ENCODE data around the gene HSPB8. TPM values are rescaled to one million over a fixed set of nuclear protein-coding genes. Genes with fewer than 3 reads are reported as not detected.

The HSPB8 gene
- total and polyA plus RNA-seq, 2 of the 4 experiments (the other 2 are of a cell fraction): 12.9 to 25.8 TPM

DNA sequence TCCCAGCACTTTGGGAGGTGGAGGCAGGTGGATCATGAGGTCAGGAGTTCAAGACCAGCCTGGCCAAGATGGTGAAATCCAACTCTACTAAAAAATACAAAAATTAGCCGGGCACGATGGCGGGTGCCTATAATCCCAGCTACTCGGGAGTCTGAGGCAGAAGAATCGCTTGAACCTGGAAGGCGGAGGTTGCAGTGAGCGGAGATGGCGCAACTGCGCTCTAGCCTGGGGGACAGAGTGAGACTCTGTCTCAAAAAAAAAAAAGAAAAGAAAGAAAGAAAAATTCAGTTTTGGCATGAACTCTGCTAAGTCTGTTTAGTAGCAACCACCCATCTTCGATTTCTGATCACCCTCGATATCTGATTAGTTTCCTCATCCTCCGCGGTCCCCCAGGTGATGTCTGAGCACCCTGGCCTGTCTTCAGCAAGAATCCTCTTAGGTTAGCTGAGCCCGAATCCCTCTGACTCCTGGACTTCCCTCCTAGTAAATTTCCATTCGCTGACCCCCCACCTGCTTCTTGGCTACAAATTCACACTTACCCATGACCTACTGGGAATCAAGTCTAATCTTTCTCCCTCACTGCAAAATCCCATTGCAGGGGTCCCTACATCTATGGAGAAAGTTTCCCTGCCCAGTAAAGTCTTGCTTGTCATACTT, 879 bp upstream of the HSPB8 start:
- no TSS peak for BruUV-seq (replicated peaks)
- CTCF ChIA-PET: interaction anchor here (1.7 kb wide), 1 partner anchor 11 kb away, joined by 3 read pairs; no protein-coding TSS in a partner anchor
- no peak overlapping the region for H4K5ac ChIP-seq (ENCODE audit: low read depth, low read length)
- H4K91ac ChIP-seq (ENCODE audit: insufficient read depth, low read depth, low read length): no peak overlapping the region
- peaks cover 19 to 21% of the 10 kb centered on the region in 2 experiments for H3K79me1 ChIP-seq (ENCODE audit: low read depth in 1 of 2, low read length in 2 of 2)
- H3K18ac ChIP-seq (ENCODE audit: low read depth, low read length): no peak overlapping the region
- WGBS, 2 experiments (ENCODE audit: extremely low coverage in 2 of 2, insufficient read length in 1 of 2): no CpG with 5 or more reads among the region's 15 CpGs
- in situ Hi-C loops (cut with MboI; ENCODE audit: low sequenced_read_pairs): loop anchor here (25.0 kb wide), 1 partner anchor 766 kb away; no protein-coding TSS in a partner anchor
- peaks cover 2% of the 10 kb centered on the region; the same call in 1 of the 2 replicates for H3K27me3 ChIP-seq (ENCODE audit: control insufficient read depth, insufficient read depth, low read length)
- H3K23ac ChIP-seq (ENCODE audit: low read depth, low read length): no peak overlapping the region
- no peaks in the 10 kb centered on the region for H4K20me1 ChIP-seq (ENCODE audit: insufficient read depth, low read length)
- H3K4me3 ChIP-seq (ENCODE audit: insufficient read depth, low read depth, low read length): no peak overlapping the region
- H3K56ac ChIP-seq (ENCODE audit: extremely low read depth, insufficient read depth, low read length): no peak overlapping the region
- no peak overlapping the region for H3K9ac ChIP-seq (ENCODE audit: low read depth, low read length)
- ATAC-seq (ENCODE audit: low read depth) (no peak), DNase-seq (no peak)
- H2BK120ac ChIP-seq (ENCODE audit: low read depth, low read length): peak overlapping the region; percentile 11; the same call in 1 of the 2 replicates
- H3K14ac ChIP-seq (replicated peaks; ENCODE audit: low read depth, low read length): no peak overlapping the region
- no peak overlapping the region for H2BK15ac ChIP-seq (ENCODE audit: low read depth, low read length)
- no peaks in the 10 kb centered on the region for H3K9me3 ChIP-seq (ENCODE audit: control insufficient read depth, insufficient read depth, low read length)
- H2AFZ ChIP-seq (replicated peaks; ENCODE audit: low read length, poor library complexity): no peak overlapping the region
- intact Hi-C loops (cut with micrococcal nuclease): loop anchor here (10.0 kb wide), 1 partner anchor 773 kb away; no protein-coding TSS in a partner anchor
- POLR2A ChIA-PET (ENCODE audit: unreplicated experiment): no interaction called here
- H3K4me1 ChIP-seq (ENCODE audit: control insufficient read depth, insufficient read depth, low read length): peaks cover 11% of the 10 kb centered on the region
- no peak overlapping the region for H3K27ac ChIP-seq (ENCODE audit: insufficient read depth, low read length)
- no peak overlapping the region for H3K4me2 ChIP-seq (ENCODE audit: low read depth, low read length)
- no peak overlapping the region for H4K8ac ChIP-seq (ENCODE audit: low read depth in 2 of 2, low read length in 2 of 2)
- no peak overlapping the region for H2AK9ac ChIP-seq (replicated peaks; ENCODE audit: low read depth, low read length, poor library complexity)
- H2BK20ac ChIP-seq (ENCODE audit: low read depth, low read length): 0 out of 2 replicates have a peak overlapping the region, but pooled peaks have one; percentile 12
- no peak overlapping the region for H2BK5ac ChIP-seq (ENCODE audit: low read depth, low read length, poor library complexity, severe bottlenecking)
- H3K4ac ChIP-seq (ENCODE audit: low read depth, low read length): peak overlapping the region; percentile 17; the same call in 1 of the 2 replicates
- peak overlapping the region; percentile 19; the same call in 1 of the 2 replicates for H2AK5ac ChIP-seq (ENCODE audit: low read depth, low read length)
- no peaks in the 10 kb centered on the region; the same call in 1 of the 2 replicates for H3K9me1 ChIP-seq (ENCODE audit: insufficient read depth, low read length)
- dilution Hi-C loops (cut with HindIII; ENCODE audit: low sequenced_read_pairs, unreplicated experiment): no loop called here
- no peaks in the 10 kb centered on the region for H3K36me3 ChIP-seq (ENCODE audit: control insufficient read depth, insufficient read depth, low read length)
- no peak for TF ChIP-seq MAFK (IDR thresholded peaks at IDR 0.05; ENCODE audit: low read depth, low read length)
- no peak for TF ChIP-seq RCOR1 (IDR thresholded peaks at IDR 0.05; ENCODE audit: insufficient replicate concordance, low read length)
- no peak for TF ChIP-seq NFE2L2 (IDR thresholded peaks at IDR 0.05; ENCODE audit: low read depth, low read length)
- no peak for TF ChIP-seq MXI1 (IDR thresholded peaks at IDR 0.05; ENCODE audit: borderline replicate concordance, low read depth, low read length)
- no peak for TF ChIP-seq FOS (IDR thresholded peaks at IDR 0.05; ENCODE audit: low read depth, low read length)
- TF ChIP-seq, protein P1, sequence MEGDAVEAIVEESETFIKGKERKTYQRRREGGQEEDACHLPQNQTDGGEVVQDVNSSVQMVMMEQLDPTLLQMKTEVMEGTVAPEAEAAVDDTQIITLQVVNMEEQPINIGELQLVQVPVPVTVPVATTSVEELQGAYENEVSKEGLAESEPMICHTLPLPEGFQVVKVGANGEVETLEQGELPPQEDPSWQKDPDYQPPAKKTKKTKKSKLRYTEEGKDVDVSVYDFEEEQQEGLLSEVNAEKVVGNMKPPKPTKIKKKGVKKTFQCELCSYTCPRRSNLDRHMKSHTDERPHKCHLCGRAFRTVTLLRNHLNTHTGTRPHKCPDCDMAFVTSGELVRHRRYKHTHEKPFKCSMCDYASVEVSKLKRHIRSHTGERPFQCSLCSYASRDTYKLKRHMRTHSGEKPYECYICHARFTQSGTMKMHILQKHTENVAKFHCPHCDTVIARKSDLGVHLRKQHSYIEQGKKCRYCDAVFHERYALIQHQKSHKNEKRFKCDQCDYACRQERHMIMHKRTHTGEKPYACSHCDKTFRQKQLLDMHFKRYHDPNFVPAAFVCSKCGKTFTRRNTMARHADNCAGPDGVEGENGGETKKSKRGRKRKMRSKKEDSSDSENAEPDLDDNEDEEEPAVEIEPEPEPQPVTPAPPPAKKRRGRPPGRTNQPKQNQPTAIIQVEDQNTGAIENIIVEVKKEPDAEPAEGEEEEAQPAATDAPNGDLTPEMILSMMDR (conservative IDR thresholded peaks at IDR 0.05; ENCODE audit: low read depth, low read length): no peak
- TF ChIP-seq, protein P2, sequence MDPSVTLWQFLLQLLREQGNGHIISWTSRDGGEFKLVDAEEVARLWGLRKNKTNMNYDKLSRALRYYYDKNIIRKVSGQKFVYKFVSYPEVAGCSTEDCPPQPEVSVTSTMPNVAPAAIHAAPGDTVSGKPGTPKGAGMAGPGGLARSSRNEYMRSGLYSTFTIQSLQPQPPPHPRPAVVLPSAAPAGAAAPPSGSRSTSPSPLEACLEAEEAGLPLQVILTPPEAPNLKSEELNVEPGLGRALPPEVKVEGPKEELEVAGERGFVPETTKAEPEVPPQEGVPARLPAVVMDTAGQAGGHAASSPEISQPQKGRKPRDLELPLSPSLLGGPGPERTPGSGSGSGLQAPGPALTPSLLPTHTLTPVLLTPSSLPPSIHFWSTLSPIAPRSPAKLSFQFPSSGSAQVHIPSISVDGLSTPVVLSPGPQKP (IDR thresholded peaks at IDR 0.05; ENCODE audit: borderline replicate concordance, low read depth, low read length): no peak
- no peak for TF ChIP-seq SMC3 (IDR thresholded peaks at IDR 0.05; ENCODE audit: low read depth, low read length)
- TF ChIP-seq CHD1 (IDR thresholded peaks at IDR 0.05; ENCODE audit: low read depth, low read length): no peak
- TF ChIP-seq BHLHE40 (IDR thresholded peaks at IDR 0.05; ENCODE audit: low read depth, low read length): no peak
- TF ChIP-seq CEBPB (IDR thresholded peaks at IDR 0.05; ENCODE audit: low read depth, low read length): no peak
- TF ChIP-seq, protein P3, sequence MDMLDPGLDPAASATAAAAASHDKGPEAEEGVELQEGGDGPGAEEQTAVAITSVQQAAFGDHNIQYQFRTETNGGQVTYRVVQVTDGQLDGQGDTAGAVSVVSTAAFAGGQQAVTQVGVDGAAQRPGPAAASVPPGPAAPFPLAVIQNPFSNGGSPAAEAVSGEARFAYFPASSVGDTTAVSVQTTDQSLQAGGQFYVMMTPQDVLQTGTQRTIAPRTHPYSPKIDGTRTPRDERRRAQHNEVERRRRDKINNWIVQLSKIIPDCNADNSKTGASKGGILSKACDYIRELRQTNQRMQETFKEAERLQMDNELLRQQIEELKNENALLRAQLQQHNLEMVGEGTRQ (IDR thresholded peaks at IDR 0.05; ENCODE audit: low read depth, low read length): no peak
- no peak for TF ChIP-seq POLR2A (IDR thresholded peaks at IDR 0.05; ENCODE audit: low read depth, low read length)
- TF ChIP-seq RAD21 (IDR thresholded peaks at IDR 0.05; ENCODE audit: low read length): no peak
- no peak for TF ChIP-seq RFX5 (IDR thresholded peaks at IDR 0.05; ENCODE audit: low read depth, low read length)

Data from IMR-90 (cell line).